SK-N-SH (cell line): ENCODE measurements around the gene FMN1. TPM values are rescaled to one million over a fixed set of nuclear protein-coding genes. Genes with fewer than 3 reads are reported as not detected.

Experiments
- CTCF ChIA-PET: fragments of 300-600, 350-600 bp; formaldehyde crosslinking; extraction: SDS; loops from one replicate; lab custom pipeline; 2021; lab: Yijun Ruan, JAX
- POLR2A ChIA-PET: fragments of 350-600 bp; sonication (Branson Sonifier 250); formaldehyde crosslinking; extraction: SDS; loops from one replicate; lab custom pipeline; 2020; ENCODE audit warnings: antibody characterized with exemption, inconsistent platforms; lab: Yijun Ruan, JAX
- DNase-seq: peaks from one replicate; pipeline ENCODE4 v3.0.0; 2012
- H2AFZ ChIP-seq: fragments of 200-600 bp; sonication (generic); 2 replicates; pipeline ENCODE4 v1.8.1; 2016; ENCODE audit warnings: antibody characterized with exemption, mild to moderate bottlenecking, low read depth
- H3F3A ChIP-seq: fragments of 200-600 bp; sonication (generic); replicated peaks from 2 replicates; pipeline ENCODE3; 2016; ENCODE audit warnings: antibody characterized with exemption, mild to moderate bottlenecking; ENCODE audit not compliant: insufficient read depth
- H3K27ac ChIP-seq, 2 experiments: fragments of 200-500 bp in 1 of 2; fragments of 200-600 bp in 1 of 2; sonication (Bioruptor generic) in 1 of 2; sonication (generic), shearing (Covaris generic) in 1 of 2; 2 replicates each; pipeline versions ENCODE4 v1.5.1 to v1.6.1; 2014 to 2016; ENCODE audit warnings: low read depth in 2 of 2, inconsistent platforms in 1 of 2, low read length in 1 of 2, mild to moderate bottlenecking in 1 of 2, mixed read lengths in 1 of 2
- H3K27me3 ChIP-seq: fragments of 200-600 bp; sonication (generic), shearing (Covaris generic); 2 replicates; pipeline ENCODE4 v1.6.1; 2016; ENCODE audit warnings: mixed run types; ENCODE audit not compliant: insufficient read depth
- H3K36me3 ChIP-seq, 2 experiments: fragments of 200-500 bp in 1 of 2; fragments of 200-600 bp in 1 of 2; sonication (Bioruptor generic) in 1 of 2; sonication (generic) in 1 of 2; replicated peaks in 1 of 2; 2 replicates each; pipeline versions ENCODE3 to v1.5.1; 2014 to 2016; ENCODE audit warnings: low read length in 1 of 2, mild to moderate bottlenecking in 1 of 2; ENCODE audit not compliant: insufficient read depth in 2 of 2, control insufficient read depth in 1 of 2
- H3K4me1 ChIP-seq, 2 experiments: fragments of 200-500 bp in 1 of 2; fragments of 200-600 bp in 1 of 2; sonication (Bioruptor generic) in 1 of 2; sonication (generic), shearing (Covaris generic) in 1 of 2; 2 replicates each; pipeline versions ENCODE4 v1.5.1 to v1.6.1; 2014 to 2016; ENCODE audit warnings: low read depth in 1 of 2, low read length in 1 of 2, mixed run types in 1 of 2; ENCODE audit not compliant: insufficient read depth in 2 of 2, control insufficient read depth in 1 of 2
- H3K4me2 ChIP-seq: fragments of 200-600 bp; sonication (generic), shearing (Covaris generic); 2 replicates; pipeline ENCODE4 v1.6.1; 2017; ENCODE audit warnings: mixed run types
- H3K4me3 ChIP-seq, 2 experiments: fragments of 200-500 bp in 1 of 2; fragments of 200-600 bp in 1 of 2; sonication (Bioruptor generic) in 1 of 2; sonication (generic), shearing (Covaris generic) in 1 of 2; 2 replicates each; pipeline versions ENCODE4 v1.5.1 to v1.8.1; 2014 to 2016; ENCODE audit warnings: low read depth in 2 of 2, inconsistent platforms in 1 of 2, low read length in 1 of 2, mild to moderate bottlenecking in 1 of 2, mixed read lengths in 1 of 2, moderate library complexity in 1 of 2
- H3K79me2 ChIP-seq: fragments of 200-600 bp; sonication (generic); 2 replicates; pipeline ENCODE4 v1.8.1; 2017; ENCODE audit warnings: mild to moderate bottlenecking; ENCODE audit not compliant: insufficient read depth
- H3K9ac ChIP-seq: fragments of 200-600 bp; sonication (generic); 2 replicates; pipeline ENCODE4 v1.6.1; 2017; ENCODE audit warnings: mixed run types
- H3K9me2 ChIP-seq: fragments of 200-600 bp; sonication (generic); 2 replicates; pipeline ENCODE4 v1.6.1; 2017; ENCODE audit warnings: mixed run types
- H3K9me3 ChIP-seq: fragments of 200-600 bp; sonication (generic); 2 replicates; pipeline ENCODE4 v1.6.1; 2017; ENCODE audit warnings: mixed run types, mild to moderate bottlenecking, moderate library complexity
- H4K20me1 ChIP-seq: fragments of 200-600 bp; sonication (generic); 2 replicates; pipeline ENCODE4 v1.6.1; 2017; ENCODE audit warnings: mild to moderate bottlenecking, mixed run types; ENCODE audit not compliant: insufficient read depth
- CHD2 ChIP-seq: fragments of 150-350 bp; IDR thresholded peaks from 2 replicates; pipeline ENCODE4 v1.6.1; 2018; ENCODE audit warnings: low read length; ENCODE audit not compliant: partially characterized antibody
- EP300 ChIP-seq, 2 experiments: IDR thresholded peaks; 2 replicates each; pipeline versions ENCODE4 v1.4.0 to v1.6.1; 2012; ENCODE audit warnings: borderline replicate concordance in 1 of 2, low read depth in 1 of 2, low read length in 1 of 2
- FOSL2 ChIP-seq: IDR thresholded peaks from 2 replicates; pipeline ENCODE4 v1.4.0; 2012; ENCODE audit warnings: low read depth, mild to moderate bottlenecking, moderate library complexity, borderline replicate concordance
- FOXM1 ChIP-seq: IDR thresholded peaks from 2 replicates; pipeline ENCODE4 v1.4.0; 2012; ENCODE audit warnings: low read depth, mild to moderate bottlenecking
- GATA2 ChIP-seq: sonication (generic); formaldehyde crosslinking; IDR thresholded peaks from 2 replicates; pipeline ENCODE4 v1.5.0; 2020; ENCODE audit warnings: mild to moderate bottlenecking, missing genetic modification reagents
- JUND ChIP-seq: IDR thresholded peaks from 2 replicates; pipeline ENCODE4 v1.4.0; 2012
- MAX ChIP-seq: IDR thresholded peaks from 2 replicates; pipeline ENCODE4 v1.4.0; 2012; ENCODE audit warnings: low read depth
- NFIC ChIP-seq: IDR thresholded peaks from 2 replicates; pipeline ENCODE4 v1.4.0; 2012; ENCODE audit warnings: borderline replicate concordance
- NRF1 ChIP-seq: IDR thresholded peaks from 2 replicates; pipeline ENCODE4 v1.6.1; 2012; ENCODE audit warnings: low read depth, mild to moderate bottlenecking, low read length
- POLR2AphosphoS5 ChIP-seq: IDR thresholded peaks from 2 replicates; pipeline ENCODE4 v1.6.1; 2012; ENCODE audit warnings: low read depth, low read length
- RAD21 ChIP-seq: IDR thresholded peaks from 2 replicates; pipeline ENCODE4 v1.6.1; 2012; ENCODE audit warnings: mild to moderate bottlenecking, low read length
- RCOR1 ChIP-seq: fragments of 150-350 bp; IDR thresholded peaks from 2 replicates; pipeline ENCODE4 v1.6.1; 2017; ENCODE audit warnings: antibody characterized with exemption, low read length
- RFX5 ChIP-seq: IDR thresholded peaks from 2 replicates; pipeline ENCODE4 v1.6.1; 2012; ENCODE audit warnings: mild to moderate bottlenecking, improper control_type of control experiment, low read length
- RXRA ChIP-seq: IDR thresholded peaks from 2 replicates; pipeline ENCODE4 v1.4.0; 2012; ENCODE audit warnings: low read depth, mild to moderate bottlenecking, borderline replicate concordance
- SMC3 ChIP-seq: IDR thresholded peaks from 2 replicates; pipeline ENCODE4 v1.6.1; 2012; ENCODE audit warnings: low read depth, low read length, improper control_type of control experiment
- USF1 ChIP-seq: IDR thresholded peaks from 2 replicates; pipeline ENCODE4 v1.4.0; 2012; ENCODE audit warnings: low read depth, borderline replicate concordance
- YY1 ChIP-seq: IDR thresholded peaks from 2 replicates; pipeline ENCODE4 v1.4.0; 2012; ENCODE audit warnings: low read depth, mild to moderate bottlenecking
- WGBS: methylation state at CpG from one replicate; pipeline ENCODE4 v1.1.6; 2017; ENCODE audit warnings: low lambda C conversion rate; 5-methylcytosine and 5-hydroxymethylcytosine counted together
- polyA plus RNA-seq, 3 experiments: library from polyadenylated mRNA; depleted of rRNA; stranded (reverse); fragments of >200 nt; gene quantifications; 2 replicates each; pipeline ENCODE4 v1.2.3, GENCODE V29; 2012
- TF ChIP-seq, protein P1 (sequence below): IDR thresholded peaks from 2 replicates; pipeline ENCODE4 v1.6.1; 2012; ENCODE audit warnings: mild to moderate bottlenecking, low read depth, low read length, moderate library complexity
- TF ChIP-seq, protein P2 (sequence below): fragments of 150-350 bp; IDR thresholded peaks from 2 replicates; pipeline ENCODE4 v1.6.1; 2016; ENCODE audit warnings: mild to moderate bottlenecking, low read depth, low read length
- TF ChIP-seq, protein P3 (sequence below): fragments of 200-600 bp; sonication (generic); IDR thresholded peaks from 2 replicates; pipeline ENCODE4 v1.6.1; 2017; ENCODE audit warnings: antibody characterized with exemption, mild to moderate bottlenecking, moderate library complexity

The FMN1 gene
- polyA plus RNA-seq, 1 of the 3 experiments (the other 2 are of a cell fraction): 9.1 TPM

DNA sequence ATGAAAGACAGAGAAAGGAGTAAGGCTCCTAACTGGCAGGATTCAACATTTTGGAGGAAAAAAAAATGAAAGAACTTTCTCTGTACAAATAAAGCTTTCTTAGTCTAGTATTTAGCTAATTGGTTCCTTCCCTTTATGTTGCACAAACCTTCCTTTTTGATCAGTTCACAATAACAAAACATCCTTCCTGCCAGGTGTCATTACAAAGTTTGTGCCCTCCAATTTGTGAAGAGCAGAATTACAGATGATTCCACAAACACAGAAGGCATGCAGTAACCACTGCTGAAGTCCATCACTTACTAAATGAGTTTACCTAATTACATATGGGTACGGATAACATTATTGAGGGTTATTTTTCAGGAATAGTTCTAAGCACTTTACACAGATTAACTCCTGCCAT, 179.9 kb downstream of the FMN1 start:
- H3K9ac ChIP-seq: no peak overlapping the region
- 0 out of 2 replicates have a peak, but pooled peaks cover 4% of the 10 kb centered on the region for H3K9me3 ChIP-seq
- H3K27me3 ChIP-seq: no peaks in the 10 kb centered on the region
- peaks cover 0 to 7% of the 10 kb centered on the region in 2 experiments; a peak in 1 of 4 replicates for H3K4me1 ChIP-seq
- 100% methylated on average over 1 of the region's 1 CpG for WGBS
- POLR2A ChIA-PET: no interaction called here
- H3F3A ChIP-seq: peaks cover 34% of the 10 kb centered on the region
- H3K4me2 ChIP-seq: 0 out of 2 replicates have a peak overlapping the region, but pooled peaks have one; percentile 30
- no peak overlapping the region for H3K4me3 ChIP-seq
- no peak overlapping the region for H2AFZ ChIP-seq
- H3K9me2 ChIP-seq: no peaks in the 10 kb centered on the region
- H3K79me2 ChIP-seq: peaks cover 90% of the 10 kb centered on the region
- peak overlapping the region in 1 of 2 experiments; percentile 73; a peak in 2 of 4 replicates for H3K27ac ChIP-seq
- H3K36me3 ChIP-seq: peaks cover 2 to 51% of the 10 kb centered on the region in 2 experiments
- peaks cover 10% of the 10 kb centered on the region; the same call in 1 of the 2 replicates for H4K20me1 ChIP-seq
- TF ChIP-seq MAX (no peak), FOSL2 (no peak), SMC3 (no peak), CHD2 (no peak), RXRA (no peak)
- TF ChIP-seq, all 33 proteins: peak for 0
- CTCF ChIA-PET: interaction anchor here (1.0 to 1.4 kb wide), 2 partner anchors 72 to 118 kb away, joined by 3 to 5 read pairs; no protein-coding TSS in a partner anchor
- no peak for DNase-seq

GRCh38 chr15:33013827-33014445, 180.6 kb downstream of the FMN1 start:
- 29% methylated on average over 3 of the region's 3 CpGs for WGBS
- ChIA-PET POLR2A (no interaction called here), CTCF (interaction anchor here (1.0 to 2.3 kb wide), 4 partner anchors 8 to 171 kb away, joined by 3 to 9 read pairs (median 4); no protein-coding TSS in a partner anchor)
- 0 out of 2 replicates have a peak overlapping the region, but pooled peaks have one; percentile 30 for H3K4me2 ChIP-seq
- H3K27me3 ChIP-seq: no peaks in the 10 kb centered on the region
- peaks cover 0 to 7% of the 10 kb centered on the region in 2 experiments; a peak in 1 of 4 replicates for H3K4me1 ChIP-seq
- H3K79me2 ChIP-seq: peaks cover 90% of the 10 kb centered on the region
- H3K4me3 ChIP-seq: no peak overlapping the region
- peaks cover 2 to 50% of the 10 kb centered on the region in 2 experiments for H3K36me3 ChIP-seq
- H4K20me1 ChIP-seq: peaks cover 14% of the 10 kb centered on the region; the same call in 1 of the 2 replicates
- H3K9ac ChIP-seq: no peak overlapping the region
- no peak for DNase-seq
- H2AFZ ChIP-seq: no peak overlapping the region
- no peaks in the 10 kb centered on the region for H3K9me2 ChIP-seq
- H3K27ac ChIP-seq: peak overlapping the region in 1 of 2 experiments; percentile 73; a peak in 2 of 4 replicates
- 0 out of 2 replicates have a peak, but pooled peaks cover 4% of the 10 kb centered on the region for H3K9me3 ChIP-seq
- peaks cover 39% of the 10 kb centered on the region for H3F3A ChIP-seq
- TF ChIP-seq EP300 (IDR thresholded peaks at IDR 0.05; ENCODE audit: borderline replicate concordance in 1 of 2, low read depth in 1 of 2, low read length in 1 of 2) (0 out of 4 replicates have a peak, but pooled peaks of 1 of the 2 experiments have one; percentile 11), NRF1 (no peak), POLR2AphosphoS5 (0 out of 2 replicates have a peak, but pooled peaks have one; percentile 4), YY1 (no peak), USF1 (no peak), NFIC (no peak), GATA2 (CRISPR knock-in tag) (no peak), FOXM1 (no peak), RFX5 (no peak), RCOR1 (no peak), JUND (peak; percentile 32), RAD21 (no peak)
- TF ChIP-seq, protein P1, sequence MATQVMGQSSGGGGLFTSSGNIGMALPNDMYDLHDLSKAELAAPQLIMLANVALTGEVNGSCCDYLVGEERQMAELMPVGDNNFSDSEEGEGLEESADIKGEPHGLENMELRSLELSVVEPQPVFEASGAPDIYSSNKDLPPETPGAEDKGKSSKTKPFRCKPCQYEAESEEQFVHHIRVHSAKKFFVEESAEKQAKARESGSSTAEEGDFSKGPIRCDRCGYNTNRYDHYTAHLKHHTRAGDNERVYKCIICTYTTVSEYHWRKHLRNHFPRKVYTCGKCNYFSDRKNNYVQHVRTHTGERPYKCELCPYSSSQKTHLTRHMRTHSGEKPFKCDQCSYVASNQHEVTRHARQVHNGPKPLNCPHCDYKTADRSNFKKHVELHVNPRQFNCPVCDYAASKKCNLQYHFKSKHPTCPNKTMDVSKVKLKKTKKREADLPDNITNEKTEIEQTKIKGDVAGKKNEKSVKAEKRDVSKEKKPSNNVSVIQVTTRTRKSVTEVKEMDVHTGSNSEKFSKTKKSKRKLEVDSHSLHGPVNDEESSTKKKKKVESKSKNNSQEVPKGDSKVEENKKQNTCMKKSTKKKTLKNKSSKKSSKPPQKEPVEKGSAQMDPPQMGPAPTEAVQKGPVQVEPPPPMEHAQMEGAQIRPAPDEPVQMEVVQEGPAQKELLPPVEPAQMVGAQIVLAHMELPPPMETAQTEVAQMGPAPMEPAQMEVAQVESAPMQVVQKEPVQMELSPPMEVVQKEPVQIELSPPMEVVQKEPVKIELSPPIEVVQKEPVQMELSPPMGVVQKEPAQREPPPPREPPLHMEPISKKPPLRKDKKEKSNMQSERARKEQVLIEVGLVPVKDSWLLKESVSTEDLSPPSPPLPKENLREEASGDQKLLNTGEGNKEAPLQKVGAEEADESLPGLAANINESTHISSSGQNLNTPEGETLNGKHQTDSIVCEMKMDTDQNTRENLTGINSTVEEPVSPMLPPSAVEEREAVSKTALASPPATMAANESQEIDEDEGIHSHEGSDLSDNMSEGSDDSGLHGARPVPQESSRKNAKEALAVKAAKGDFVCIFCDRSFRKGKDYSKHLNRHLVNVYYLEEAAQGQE: no peak
- TF ChIP-seq, protein P2, sequence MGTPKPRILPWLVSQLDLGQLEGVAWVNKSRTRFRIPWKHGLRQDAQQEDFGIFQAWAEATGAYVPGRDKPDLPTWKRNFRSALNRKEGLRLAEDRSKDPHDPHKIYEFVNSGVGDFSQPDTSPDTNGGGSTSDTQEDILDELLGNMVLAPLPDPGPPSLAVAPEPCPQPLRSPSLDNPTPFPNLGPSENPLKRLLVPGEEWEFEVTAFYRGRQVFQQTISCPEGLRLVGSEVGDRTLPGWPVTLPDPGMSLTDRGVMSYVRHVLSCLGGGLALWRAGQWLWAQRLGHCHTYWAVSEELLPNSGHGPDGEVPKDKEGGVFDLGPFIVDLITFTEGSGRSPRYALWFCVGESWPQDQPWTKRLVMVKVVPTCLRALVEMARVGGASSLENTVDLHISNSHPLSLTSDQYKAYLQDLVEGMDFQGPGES: no peak
- TF ChIP-seq, protein P3, sequence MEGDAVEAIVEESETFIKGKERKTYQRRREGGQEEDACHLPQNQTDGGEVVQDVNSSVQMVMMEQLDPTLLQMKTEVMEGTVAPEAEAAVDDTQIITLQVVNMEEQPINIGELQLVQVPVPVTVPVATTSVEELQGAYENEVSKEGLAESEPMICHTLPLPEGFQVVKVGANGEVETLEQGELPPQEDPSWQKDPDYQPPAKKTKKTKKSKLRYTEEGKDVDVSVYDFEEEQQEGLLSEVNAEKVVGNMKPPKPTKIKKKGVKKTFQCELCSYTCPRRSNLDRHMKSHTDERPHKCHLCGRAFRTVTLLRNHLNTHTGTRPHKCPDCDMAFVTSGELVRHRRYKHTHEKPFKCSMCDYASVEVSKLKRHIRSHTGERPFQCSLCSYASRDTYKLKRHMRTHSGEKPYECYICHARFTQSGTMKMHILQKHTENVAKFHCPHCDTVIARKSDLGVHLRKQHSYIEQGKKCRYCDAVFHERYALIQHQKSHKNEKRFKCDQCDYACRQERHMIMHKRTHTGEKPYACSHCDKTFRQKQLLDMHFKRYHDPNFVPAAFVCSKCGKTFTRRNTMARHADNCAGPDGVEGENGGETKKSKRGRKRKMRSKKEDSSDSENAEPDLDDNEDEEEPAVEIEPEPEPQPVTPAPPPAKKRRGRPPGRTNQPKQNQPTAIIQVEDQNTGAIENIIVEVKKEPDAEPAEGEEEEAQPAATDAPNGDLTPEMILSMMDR: no peak
